Fibroblast of the aortic adventitia (primary cell): ENCODE data around the gene PRKD1. TPM values are rescaled to one million over a fixed set of nuclear protein-coding genes. Genes with fewer than 3 reads are reported as not detected.
A peak's percentile ranks its signal among the peaks of the same experiment; 100 is the strongest.

Source experiments
- DNase-seq: peaks from one replicate; pipeline ENCODE4 v3.0.0-alpha.2; 2010; ENCODE audit warnings: low read depth
- H3K4me3 ChIP-seq: 2 replicates; pipeline ENCODE4 v1.5.1; 2011; ENCODE audit warnings: low read depth, mild to moderate bottlenecking, control low read depth, low read length, moderate library complexity
- total RNA-seq: library from RNA; depleted of rRNA; stranded (reverse); fragments of >200 nt; gene quantifications from 2 replicates; pipeline ENCODE4 v1.2.3, GENCODE V29; 2012; ENCODE audit warnings: low replicate concordance
- TF ChIP-seq, protein P1 (sequence below): IDR thresholded peaks from 2 replicates; pipeline ENCODE4 v1.5.1; 2011; ENCODE audit warnings: mild to moderate bottlenecking, low read length, control low read depth, inconsistent platforms; ENCODE audit not compliant: insufficient read depth

Gene PRKD1
- total RNA-seq, 1 donor, result 11.5 TPM

DNA sequence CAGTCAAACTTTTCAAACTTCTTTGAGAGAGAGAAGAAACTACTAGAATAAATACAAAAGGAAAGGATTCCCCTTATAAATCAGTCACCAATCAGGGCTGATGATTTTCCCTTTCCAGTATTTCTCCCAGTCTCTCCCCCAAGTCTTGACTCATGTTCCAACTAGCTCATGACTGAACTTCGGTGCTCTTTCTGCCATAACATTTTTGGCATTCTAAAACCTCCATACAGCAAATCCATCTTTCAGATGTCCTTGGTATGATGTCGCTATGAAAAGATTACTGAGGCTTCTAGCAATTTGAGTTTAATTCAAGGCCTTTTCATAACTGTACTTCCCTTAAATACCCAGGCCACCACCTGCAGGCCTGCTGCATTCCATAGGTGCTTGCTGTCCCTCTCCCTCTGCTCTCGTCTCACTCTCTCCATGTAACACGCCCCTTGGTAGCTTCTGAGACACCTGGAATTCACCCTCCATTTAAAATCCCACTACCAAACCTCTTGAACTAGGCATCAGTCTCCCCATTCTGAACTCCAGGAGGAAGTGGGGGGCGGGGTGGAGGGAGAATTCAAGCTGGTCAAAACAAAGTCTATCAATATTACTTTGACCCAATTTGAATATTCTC, 2.4 kb downstream of the PRKD1 start:
- peak overlapping the region; percentile 19 for H3K4me3 ChIP-seq
- TF ChIP-seq, protein P1, sequence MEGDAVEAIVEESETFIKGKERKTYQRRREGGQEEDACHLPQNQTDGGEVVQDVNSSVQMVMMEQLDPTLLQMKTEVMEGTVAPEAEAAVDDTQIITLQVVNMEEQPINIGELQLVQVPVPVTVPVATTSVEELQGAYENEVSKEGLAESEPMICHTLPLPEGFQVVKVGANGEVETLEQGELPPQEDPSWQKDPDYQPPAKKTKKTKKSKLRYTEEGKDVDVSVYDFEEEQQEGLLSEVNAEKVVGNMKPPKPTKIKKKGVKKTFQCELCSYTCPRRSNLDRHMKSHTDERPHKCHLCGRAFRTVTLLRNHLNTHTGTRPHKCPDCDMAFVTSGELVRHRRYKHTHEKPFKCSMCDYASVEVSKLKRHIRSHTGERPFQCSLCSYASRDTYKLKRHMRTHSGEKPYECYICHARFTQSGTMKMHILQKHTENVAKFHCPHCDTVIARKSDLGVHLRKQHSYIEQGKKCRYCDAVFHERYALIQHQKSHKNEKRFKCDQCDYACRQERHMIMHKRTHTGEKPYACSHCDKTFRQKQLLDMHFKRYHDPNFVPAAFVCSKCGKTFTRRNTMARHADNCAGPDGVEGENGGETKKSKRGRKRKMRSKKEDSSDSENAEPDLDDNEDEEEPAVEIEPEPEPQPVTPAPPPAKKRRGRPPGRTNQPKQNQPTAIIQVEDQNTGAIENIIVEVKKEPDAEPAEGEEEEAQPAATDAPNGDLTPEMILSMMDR, result no peak
- peak; percentile 61 for DNase-seq

DNA sequence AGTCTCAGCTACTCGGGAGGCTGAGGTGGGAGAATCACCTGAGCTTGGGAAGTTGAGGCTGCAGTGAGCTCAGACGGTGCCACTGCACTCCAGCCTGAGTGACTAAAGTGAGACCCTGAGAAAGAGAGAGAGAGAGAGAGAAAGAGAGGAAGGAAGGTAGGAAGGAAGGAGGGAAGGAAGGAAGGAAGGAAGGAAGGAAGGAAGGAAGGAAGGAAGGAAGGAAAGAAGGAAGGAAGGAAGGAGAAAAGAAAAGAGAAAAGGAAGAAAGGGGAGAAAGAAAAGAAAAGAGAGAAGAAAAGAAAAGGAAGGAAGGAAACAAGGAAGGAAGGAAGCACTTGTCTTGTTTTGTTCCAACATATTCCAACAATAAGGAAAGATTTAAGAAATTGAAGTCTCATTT, 7.8 kb downstream of the PRKD1 start:
- DNase-seq, result no peak
- H3K4me3 ChIP-seq, result no peak overlapping the region
- TF ChIP-seq, protein P1, result no peak

DNA sequence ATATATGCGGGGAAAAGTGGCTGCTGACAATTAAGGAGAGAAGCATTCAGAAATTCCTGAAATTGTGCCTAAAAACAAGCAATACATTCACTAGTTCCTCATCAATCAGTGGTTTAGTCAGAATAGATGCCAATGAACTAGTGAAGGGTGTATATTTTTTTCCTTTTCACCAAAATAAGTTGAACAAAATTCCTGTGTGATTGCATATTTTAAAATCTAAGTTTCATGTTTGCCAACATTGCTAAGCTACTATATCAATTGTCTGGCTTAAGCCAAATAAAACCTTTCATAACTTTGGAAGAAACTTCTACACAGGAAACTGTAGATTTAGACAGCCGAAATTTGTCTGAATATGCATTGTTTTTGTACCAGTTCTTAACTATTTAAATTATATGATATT, 8.7 kb downstream of the PRKD1 start:
- DNase-seq, result peak; percentile 39

DNA sequence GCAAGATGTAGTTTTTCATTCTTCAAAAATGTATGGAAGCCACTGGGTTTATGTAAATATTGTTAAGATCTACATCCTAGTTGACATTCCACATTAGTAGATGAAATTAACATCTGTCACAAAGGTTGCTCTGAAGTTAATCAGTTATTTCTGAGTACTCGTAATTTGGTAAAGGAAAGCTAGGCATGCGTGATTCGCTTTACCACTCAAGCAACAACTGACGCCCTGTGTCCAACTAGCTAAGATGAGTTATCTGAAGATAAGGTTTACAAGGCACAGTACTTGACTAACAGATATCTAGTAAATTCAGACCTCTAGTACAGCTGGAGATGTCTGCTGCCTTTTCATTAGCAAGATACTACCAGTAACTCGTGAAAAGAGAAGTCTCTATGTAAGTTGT, 14.1 kb downstream of the PRKD1 start:
- H3K4me3 ChIP-seq, result no peak overlapping the region
- TF ChIP-seq, protein P1, result no peak
- no peak for DNase-seq

More for the DNA sequence above, 8.7 kb downstream of the PRKD1 start:
- H3K4me3 ChIP-seq, result no peak overlapping the region
- TF ChIP-seq, protein P1, result no peak

DNA sequence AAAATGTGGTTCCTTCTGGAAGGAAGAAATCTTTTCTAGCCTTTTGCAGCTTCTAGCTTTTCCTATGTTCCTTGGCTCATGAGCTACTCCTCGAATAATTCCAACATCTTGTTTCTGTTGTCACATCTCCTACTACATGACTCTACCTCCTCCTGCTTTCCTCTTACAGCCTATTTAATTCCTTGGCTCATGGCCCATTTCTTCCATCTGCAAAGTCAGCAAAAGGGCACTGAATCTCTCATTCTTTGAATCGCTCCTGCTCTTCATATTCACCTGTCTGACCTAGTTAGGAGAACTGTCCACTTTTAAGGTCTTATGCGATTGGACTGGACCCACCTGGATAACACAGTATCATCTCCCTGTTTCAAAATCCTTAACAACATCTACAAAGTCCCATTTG, 15.8 kb downstream of the PRKD1 start:
- TF ChIP-seq, protein P1, result no peak
- H3K4me3 ChIP-seq, result no peak overlapping the region
- no peak for DNase-seq

DNA sequence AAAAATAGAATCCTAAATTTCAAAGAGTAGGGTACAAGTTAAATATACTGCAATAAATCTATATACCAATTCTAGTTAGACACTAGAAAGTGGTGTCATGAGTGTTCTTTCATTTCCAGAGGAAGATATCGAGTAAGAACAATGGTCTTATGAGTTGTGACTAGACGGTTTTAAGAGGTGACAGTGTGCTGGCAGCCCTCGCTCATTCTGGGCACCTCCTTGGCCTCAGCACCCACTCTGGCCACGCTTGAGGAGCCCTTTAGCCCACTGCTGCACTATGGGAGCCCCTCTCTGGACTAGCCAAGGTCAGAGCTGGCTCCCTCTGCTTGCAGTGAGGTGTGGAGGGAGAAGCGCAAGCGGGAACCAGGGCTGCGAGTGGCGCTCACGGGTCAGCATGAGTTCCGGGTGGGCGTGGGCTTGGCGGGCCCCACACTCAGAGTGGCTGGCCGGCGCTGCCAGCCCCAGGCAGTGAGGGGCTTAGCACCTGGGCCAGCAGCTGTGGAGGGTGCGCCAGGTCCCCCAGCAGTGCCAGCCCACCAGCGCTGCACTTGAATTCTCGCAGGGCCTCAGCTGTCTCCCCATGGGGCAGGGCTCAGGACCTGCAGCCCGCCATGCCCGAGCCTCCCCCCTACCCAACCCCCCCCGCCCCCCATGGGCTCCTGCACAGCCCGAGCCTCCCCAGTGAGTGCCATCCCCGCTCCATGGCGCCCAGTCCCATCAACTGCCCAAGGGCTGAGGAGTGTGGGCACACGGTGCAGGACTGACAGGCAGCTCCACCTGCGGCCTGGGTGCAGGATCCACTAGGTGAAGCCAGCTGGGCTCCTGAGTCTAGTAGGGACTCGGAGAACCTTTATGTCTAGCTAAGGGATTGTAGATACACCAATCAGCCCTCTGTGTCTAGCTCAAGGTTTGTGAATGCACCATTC, 18.7 kb downstream of the PRKD1 start:
- TF ChIP-seq, protein P1, result no peak
- DNase-seq, result no peak
- no peak overlapping the region for H3K4me3 ChIP-seq
